Measurements from ENCODE around the gene KSR1.

- TF ChIP-seq TAF1 (IDR thresholded peaks at IDR 0.05; ENCODE audit: borderline replicate concordance, low read depth, low read length) (no peak), CTCF (IDR thresholded peaks at IDR 0.05) (no peak)
Observed at GRCh38 chr17:27576477-27577083, 120.3 kb downstream of the KSR1 start.
